Measurements from ENCODE around the gene BIRC6.

- TF ChIP-seq CTCF (IDR thresholded peaks at IDR 0.05; ENCODE audit: poor library complexity): no peak
- no peak for TF ChIP-seq EZH2 (IDR thresholded peaks at IDR 0.05; ENCODE audit: borderline replicate concordance)
- TF ChIP-seq EZH2phosphoT487 (IDR thresholded peaks at IDR 0.05; ENCODE audit: low read depth, severe bottlenecking, unreplicated experiment): no peak
Observed at GRCh38 chr2:32455816-32456215, 99.0 kb downstream of the BIRC6 start.
